OCI-M1 (cell line): Measurements from ENCODE around the gene REEP1.
"Not testable (repeated sequence)": the region's sequence is repeated elsewhere in the genome, so short reads cannot be mapped to it uniquely, and the experiment has no call there.

Experiments
- DNase-seq: peaks from one replicate; lab custom pipeline; 2025; lab: John Stamatoyannopoulos, UW

The REEP1 gene

GRCh38 chr2:86283411-86284030 is 53.9 kb downstream of the REEP1 start:
- DNase-seq: no peak

DNA sequence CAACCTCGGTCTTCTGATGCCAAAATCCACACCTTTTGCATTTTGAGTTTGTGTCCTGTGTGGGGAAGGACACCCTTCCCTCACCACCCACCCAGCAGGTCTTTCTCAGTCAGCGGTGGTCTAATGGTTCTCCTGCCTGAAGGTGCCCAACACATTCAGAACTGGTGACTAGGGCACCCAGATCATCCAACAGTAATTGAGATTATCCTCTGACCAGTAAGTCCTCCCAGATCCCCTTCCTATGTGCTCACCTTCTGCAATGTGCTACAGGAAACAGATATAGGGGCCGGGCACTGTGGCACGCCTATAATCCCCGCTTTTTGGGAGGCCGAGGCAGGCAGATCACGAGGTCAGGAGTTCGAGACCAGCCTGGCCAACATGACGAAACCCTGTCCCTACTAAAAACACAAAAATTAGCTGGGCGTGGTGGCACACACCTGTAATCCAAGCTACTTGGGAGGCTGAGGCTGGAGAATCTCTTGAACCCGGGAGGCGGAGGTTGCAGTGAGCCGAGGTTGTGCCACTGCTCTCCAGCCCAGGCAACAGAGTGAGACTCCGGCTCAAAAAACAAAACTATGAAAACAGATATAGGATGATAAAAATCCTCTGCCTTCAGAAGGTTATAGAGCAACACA is 56.2 kb downstream of the REEP1 start:
- DNase-seq: no peak

GRCh38 chr2:86280191-86280667 is 57.2 kb downstream of the REEP1 start:
- no peak for DNase-seq

GRCh38 chr2:86275962-86276361 is 61.5 kb downstream of the REEP1 start:
- DNase-seq: no peak

DNA sequence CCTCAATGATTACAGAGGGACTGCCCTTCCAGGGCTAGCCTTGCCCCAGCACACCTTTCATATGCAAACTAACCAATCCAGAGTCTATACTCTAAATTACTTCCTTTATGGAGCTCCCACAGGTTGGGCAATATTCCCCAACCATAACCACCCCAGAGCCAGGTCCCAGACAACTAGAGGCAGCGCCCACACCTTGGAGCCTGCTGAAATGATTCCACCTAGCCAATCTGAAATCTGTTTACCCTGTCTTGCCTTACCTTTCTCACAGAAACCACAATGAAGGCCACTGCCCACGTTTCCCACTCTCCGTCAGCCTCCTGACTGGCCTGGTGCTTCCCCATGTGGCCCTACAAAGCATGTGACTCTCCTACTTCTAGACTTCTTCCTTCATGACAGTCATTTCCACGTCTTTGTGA is 62.0 kb downstream of the REEP1 start:
- DNase-seq: no peak

GRCh38 chr2:86274918-86275275 is 62.5 kb downstream of the REEP1 start:
- DNase-seq: no peak

DNA sequence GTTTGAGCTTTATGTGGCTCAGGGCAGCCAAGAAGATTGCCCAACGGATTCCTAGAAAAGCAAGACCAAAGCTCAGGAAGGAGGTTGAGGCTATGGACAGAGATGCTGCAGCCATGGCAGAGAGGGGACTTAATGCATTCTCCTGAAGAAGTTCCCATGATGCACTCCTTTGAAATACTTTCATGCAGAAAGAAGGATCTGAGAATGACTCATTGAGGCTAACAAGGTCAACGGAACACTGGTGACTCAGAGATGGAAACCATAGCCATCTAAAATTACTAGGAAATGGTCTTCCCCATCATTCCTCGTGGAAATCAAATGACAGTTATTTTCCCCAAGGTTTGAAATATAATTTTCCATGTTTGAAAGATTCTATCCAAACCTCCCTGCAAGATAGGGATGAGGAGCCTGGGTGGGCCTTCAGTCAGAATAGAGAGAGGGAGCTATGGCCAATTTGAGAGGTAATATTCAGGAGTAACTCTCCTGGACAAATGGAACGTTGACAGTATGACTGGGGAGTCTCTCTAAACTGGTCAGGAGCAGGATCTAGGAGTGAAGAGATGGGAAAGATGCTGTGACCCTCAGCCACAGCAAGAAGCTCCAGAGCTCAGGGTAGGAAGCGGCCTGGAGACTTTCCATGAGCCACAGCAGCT is 63.0 kb downstream of the REEP1 start:
- peak; percentile 14 for DNase-seq

DNA sequence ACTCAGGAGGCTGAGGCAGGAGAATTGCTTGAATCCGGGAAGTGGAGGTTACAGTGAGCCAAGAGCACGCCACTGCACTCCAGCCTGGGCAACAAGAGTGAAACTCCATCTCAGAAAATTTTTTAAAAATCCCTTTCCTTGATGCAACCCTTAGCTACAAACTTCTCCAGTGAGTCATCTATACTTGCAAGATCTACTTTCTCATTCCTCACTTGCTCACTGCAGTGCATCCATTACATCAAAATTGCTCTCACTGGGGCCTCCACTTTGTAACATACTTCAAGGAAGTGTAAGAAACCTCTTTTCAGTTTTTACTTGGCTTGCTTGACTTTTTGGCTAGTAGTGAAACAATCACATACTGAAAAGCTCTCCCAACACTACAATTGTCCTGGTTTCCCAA is 65.3 kb downstream of the REEP1 start:
- no peak for DNase-seq

GRCh38 chr2:86271248-86271647 is 66.2 kb downstream of the REEP1 start:
- DNase-seq: peak; percentile 7

DNA sequence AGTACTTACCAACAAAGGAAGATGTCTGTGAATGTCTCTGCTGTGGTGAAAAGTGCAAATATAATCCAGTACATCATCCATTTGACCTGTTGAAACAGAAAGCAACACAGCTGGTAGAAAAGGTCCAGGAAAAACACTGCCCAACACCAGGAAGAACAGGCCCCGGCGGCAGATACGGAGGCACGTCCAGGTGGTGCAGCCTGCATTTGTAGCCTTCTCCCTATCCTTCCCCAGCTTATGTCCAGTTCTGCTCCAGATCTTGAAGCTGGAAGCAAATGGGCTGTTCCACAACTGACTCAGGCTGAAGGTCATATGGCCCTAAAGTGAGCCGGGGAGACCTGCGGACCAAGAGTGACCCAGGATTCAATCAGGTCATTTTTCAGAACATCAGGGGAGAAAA is 73.5 kb downstream of the REEP1 start:
- no peak for DNase-seq

DNA sequence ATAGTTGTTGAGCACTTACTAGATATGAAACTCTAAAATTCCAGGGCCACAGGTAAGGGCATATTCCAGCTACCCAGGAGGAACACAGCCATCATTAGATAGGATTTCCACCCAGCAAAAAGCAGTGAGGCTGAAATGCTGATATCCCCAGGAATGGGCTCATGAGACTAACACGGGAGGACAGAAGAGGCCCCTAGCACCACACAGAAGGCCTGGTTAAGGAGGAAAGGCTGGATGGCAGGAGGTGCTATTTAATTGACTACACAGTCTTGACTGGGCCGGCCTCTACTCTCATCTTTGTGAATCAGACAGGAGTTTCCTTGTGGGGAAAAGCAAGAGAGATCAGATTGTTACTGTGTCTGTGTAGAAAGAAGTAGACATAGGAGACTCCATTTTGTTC is 76.4 kb downstream of the REEP1 start:
- no peak for DNase-seq

- DNase-seq: no peak
Observed at GRCh38 chr2:86258106-86258505, 79.3 kb downstream of the REEP1 start.

DNA sequence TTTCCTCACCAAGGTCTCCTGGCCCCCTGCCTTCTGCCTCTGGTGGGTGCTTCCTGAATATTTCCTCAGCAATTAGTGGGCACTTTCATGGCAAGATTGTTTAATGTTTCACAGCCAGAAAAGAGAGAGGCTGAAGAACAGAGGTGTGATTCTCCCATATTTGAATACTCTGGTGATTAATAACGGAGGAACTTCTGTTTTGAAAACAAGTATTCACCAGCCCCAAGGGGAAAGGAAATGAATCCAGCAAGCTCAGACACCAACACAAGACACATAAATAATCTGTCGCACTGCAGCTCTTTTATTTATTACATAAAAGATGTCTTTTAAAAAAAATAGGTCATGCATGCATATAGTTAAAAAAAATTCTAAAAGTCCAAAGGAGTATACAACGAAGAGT is 80.4 kb downstream of the REEP1 start:
- DNase-seq: no peak

GRCh38 chr2:86256300-86256699 is 81.1 kb downstream of the REEP1 start:
- DNase-seq: no peak

GRCh38 chr2:86254576-86255538 is 82.6 kb downstream of the REEP1 start:
- no peak for DNase-seq

- no peak for DNase-seq
Observed at GRCh38 chr2:86253424-86253823, 84.0 kb downstream of the REEP1 start.

DNA sequence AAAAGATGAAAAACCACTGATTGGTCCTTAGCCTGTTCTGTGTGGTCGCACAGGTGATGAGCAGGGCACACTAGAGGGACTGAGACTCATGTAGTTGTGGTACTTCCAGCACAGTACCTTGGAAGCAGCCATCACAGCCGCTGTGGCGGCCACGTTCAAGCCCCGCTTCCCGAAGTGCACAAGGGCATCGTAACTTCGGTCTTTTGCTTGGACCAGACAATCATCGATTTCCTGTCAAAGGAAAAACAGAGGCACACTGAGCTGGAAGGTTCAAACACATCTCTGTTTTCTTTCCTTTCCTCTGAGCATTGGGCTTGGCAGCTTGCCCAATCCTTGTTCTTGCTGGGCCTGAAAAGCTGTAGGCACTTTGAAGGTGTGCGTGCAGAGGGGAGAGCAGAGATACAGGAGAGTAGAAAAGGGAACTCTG is 85.6 kb downstream of the REEP1 start:
- no peak for DNase-seq

DNA sequence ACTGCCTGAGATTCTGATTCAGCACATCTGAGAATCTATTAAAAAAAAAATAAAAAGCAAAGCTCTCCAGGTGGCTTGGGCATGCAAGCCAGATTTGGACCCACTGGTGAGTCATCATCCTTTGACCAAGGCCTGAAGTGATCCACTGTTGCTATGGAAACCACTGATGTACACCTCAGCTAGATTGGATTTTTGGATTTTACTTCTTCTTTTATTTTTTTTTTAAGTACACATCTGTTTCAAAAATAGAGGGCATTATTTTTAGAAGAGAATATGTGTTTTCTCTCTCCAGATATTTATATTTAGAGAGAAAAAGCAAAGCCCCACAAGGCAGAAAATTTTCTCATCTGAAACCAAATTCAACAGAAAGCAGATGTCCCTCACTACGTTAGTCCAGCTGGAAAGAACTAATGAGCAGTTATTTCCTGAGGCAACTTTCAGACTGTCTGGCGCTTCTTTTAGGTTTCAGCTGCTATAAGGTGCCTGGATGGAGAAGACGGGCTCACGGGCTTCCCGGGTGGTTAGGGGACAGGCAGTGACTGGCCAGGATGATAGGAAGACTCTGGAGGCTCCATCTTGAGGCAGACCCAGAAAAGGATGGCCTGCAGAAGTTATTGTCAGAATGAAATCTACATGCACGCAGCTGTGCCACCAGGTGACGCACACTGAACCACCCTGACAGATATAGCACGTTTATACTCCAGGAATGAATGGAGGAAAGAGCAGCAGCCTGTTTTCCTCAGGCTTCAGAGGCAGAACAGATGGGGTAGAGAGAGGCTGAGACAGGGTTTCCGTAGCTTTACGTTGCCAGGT is 87.6 kb downstream of the REEP1 start:
- peak; percentile 19 for DNase-seq

DNA sequence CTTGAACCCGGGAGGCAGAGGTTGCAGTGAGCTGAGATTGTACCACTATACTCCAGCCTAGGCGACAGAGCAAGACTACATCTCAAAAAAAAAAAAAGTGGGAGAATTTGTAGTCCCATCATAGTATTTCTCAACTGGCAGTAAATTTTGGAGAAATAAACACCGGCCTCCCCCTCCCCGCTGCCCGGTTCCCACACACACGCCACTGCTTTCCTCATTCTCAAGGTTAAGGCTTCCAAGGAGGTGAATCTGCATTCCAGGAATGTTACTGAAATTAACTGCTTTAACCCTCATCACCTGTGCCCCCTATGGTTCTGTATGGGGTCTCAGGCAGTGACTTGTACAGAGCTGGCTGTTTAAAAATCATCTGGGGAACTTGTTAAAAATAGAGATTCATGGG is 88.2 kb downstream of the REEP1 start:
- no peak for DNase-seq

- DNase-seq: not testable (repeated sequence)
Observed at GRCh38 chr2:86245222-86245621, 92.2 kb downstream of the REEP1 start.

GRCh38 chr2:86244781-86245180 is 92.6 kb downstream of the REEP1 start:
- not testable (repeated sequence) for DNase-seq
